ENCODE results near the gene ADCY3.

Gene ADCY3

DNA sequence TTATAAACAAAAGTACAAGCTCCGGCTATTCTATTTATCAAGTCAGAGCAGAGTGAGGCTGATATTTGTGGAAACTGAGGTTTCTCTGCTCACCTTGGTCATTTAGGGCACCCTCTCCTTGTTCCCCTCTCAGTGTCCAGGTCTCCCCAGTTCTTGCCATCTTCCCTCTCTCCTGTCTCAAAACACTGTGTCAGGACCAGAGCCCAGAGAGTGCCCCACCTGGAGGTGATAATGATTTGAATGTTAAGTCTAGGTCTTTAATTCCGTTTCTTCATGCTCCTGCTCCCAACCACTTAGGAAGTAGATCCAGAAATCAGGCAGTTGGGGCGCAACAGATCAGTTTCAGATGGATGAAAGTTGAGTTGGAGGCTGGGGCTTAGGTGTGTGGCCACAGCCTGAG lies 9.2 kb upstream of the ADCY3 start:
- H2AFZ ChIP-seq (ENCODE audit: low read length): no peak overlapping the region
- no peaks in the 10 kb centered on the region for H3K36me3 ChIP-seq (ENCODE audit: insufficient read depth, low read length)
- no peaks in the 10 kb centered on the region for H3K79me2 ChIP-seq (ENCODE audit: insufficient read depth, low read length)
- H3K27me3 ChIP-seq (ENCODE audit: insufficient read depth, low read length, poor library complexity, severe bottlenecking): no peaks in the 10 kb centered on the region
- H3K9me3 ChIP-seq (ENCODE audit: insufficient read depth, low read depth, low read length): no peaks in the 10 kb centered on the region
- H4K20me1 ChIP-seq (ENCODE audit: insufficient read depth, low read length, poor library complexity, severe bottlenecking): no peaks in the 10 kb centered on the region
- H3K9ac ChIP-seq (ENCODE audit: low read depth, low read length, poor library complexity, severe bottlenecking): no peak overlapping the region
- no peaks in the 10 kb centered on the region for H3K9me2 ChIP-seq (replicated peaks; ENCODE audit: low read depth, low read length)
- TF ChIP-seq EZH2phosphoT487 (IDR thresholded peaks at IDR 0.05; ENCODE audit: borderline replicate concordance): no peak
- peak; percentile 37 for TF ChIP-seq CTCF (conservative IDR thresholded peaks at IDR 0.05; ENCODE audit: low read length)
- H3K4me2 ChIP-seq (ENCODE audit: low read depth, low read length, poor library complexity, severe bottlenecking): no peak overlapping the region
- peaks cover 13% of the 10 kb centered on the region for H3K4me1 ChIP-seq (ENCODE audit: insufficient read depth, low read length, poor library complexity, severe bottlenecking)
- no peak overlapping the region for H3K4me3 ChIP-seq (ENCODE audit: low read length, poor library complexity, severe bottlenecking)
- H3F3A ChIP-seq (ENCODE audit: low read depth): peaks cover 5% of the 10 kb centered on the region; the same call in 1 of the 2 replicates

GRCh38 chr2:24928036-24928435 lies 8.0 kb upstream of the ADCY3 start:
- TF ChIP-seq EZH2phosphoT487 (IDR thresholded peaks at IDR 0.05; ENCODE audit: borderline replicate concordance) (no peak), CTCF (conservative IDR thresholded peaks at IDR 0.05; ENCODE audit: low read length) (no peak)
- H4K20me1 ChIP-seq (ENCODE audit: insufficient read depth, low read length, poor library complexity, severe bottlenecking): no peaks in the 10 kb centered on the region
- peaks cover 5% of the 10 kb centered on the region; the same call in 1 of the 2 replicates for H3F3A ChIP-seq (ENCODE audit: low read depth)
- no peak overlapping the region for H3K4me2 ChIP-seq (ENCODE audit: low read depth, low read length, poor library complexity, severe bottlenecking)
- no peak overlapping the region for H3K4me3 ChIP-seq (ENCODE audit: low read length, poor library complexity, severe bottlenecking)
- no peaks in the 10 kb centered on the region for H3K9me3 ChIP-seq (ENCODE audit: insufficient read depth, low read depth, low read length)
- H3K4me1 ChIP-seq (ENCODE audit: insufficient read depth, low read length, poor library complexity, severe bottlenecking): peaks cover 13% of the 10 kb centered on the region
- H2AFZ ChIP-seq (ENCODE audit: low read length): no peak overlapping the region
- no peak overlapping the region for H3K9ac ChIP-seq (ENCODE audit: low read depth, low read length, poor library complexity, severe bottlenecking)
- H3K9me2 ChIP-seq (replicated peaks; ENCODE audit: low read depth, low read length): no peaks in the 10 kb centered on the region
- H3K36me3 ChIP-seq (ENCODE audit: insufficient read depth, low read length): no peaks in the 10 kb centered on the region
- H3K79me2 ChIP-seq (ENCODE audit: insufficient read depth, low read length): no peaks in the 10 kb centered on the region
- no peaks in the 10 kb centered on the region for H3K27me3 ChIP-seq (ENCODE audit: insufficient read depth, low read length, poor library complexity, severe bottlenecking)

DNA sequence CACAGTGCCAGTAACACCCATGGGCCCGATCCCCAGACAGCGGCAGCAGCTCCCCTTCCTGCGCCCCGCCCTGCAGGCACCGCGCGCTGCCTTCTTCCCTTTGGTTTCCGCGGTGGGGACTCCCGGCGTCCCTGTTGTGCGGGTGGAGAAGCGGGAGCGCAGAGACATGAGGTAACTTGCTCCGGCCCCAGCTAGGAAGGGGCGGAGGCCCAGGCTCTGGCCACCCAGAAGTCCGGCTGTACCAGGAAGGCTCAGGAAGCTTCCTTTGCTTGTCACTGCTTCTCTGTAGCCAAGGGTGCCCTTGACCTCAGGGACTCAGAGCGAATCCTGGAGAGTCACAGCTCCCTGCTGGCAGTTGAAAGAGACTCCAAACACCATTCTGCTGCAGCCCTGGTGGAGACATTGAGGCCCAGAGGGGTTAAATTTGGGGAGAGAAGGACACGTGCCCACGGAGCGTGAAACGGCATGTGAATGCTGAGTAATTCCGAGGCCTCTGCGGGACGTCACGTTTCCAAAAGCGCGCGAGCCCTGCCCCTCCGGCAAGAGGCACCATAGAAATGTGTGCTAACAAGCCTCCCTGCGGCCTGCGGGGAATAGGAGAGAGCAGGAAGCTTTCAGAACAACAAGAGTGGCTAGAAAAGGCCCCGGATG lies 6.7 kb upstream of the ADCY3 start:
- Histone ChIP-seq H3K4me2 (ENCODE audit: low read depth, low read length, poor library complexity, severe bottlenecking) (no peak overlapping the region), H4K20me1 (ENCODE audit: insufficient read depth, low read length, poor library complexity, severe bottlenecking) (no peaks in the 10 kb centered on the region), H3K9me3 (ENCODE audit: insufficient read depth, low read depth, low read length) (no peaks in the 10 kb centered on the region), H3F3A (ENCODE audit: low read depth) (peaks cover 5% of the 10 kb centered on the region; the same call in 1 of the 2 replicates), H3K9ac (ENCODE audit: low read depth, low read length, poor library complexity, severe bottlenecking) (no peak overlapping the region), H3K9me2 (replicated peaks; ENCODE audit: low read depth, low read length) (no peaks in the 10 kb centered on the region), H2AFZ (ENCODE audit: low read length) (no peak overlapping the region), H3K79me2 (ENCODE audit: insufficient read depth, low read length) (no peaks in the 10 kb centered on the region), H3K36me3 (ENCODE audit: insufficient read depth, low read length) (no peaks in the 10 kb centered on the region), H3K4me3 (ENCODE audit: low read length, poor library complexity, severe bottlenecking) (no peak overlapping the region), H3K4me1 (ENCODE audit: insufficient read depth, low read length, poor library complexity, severe bottlenecking) (peaks cover 13% of the 10 kb centered on the region), H3K27me3 (ENCODE audit: insufficient read depth, low read length, poor library complexity, severe bottlenecking) (no peaks in the 10 kb centered on the region)
- no peak for TF ChIP-seq CTCF (conservative IDR thresholded peaks at IDR 0.05; ENCODE audit: low read length)
- TF ChIP-seq EZH2phosphoT487 (IDR thresholded peaks at IDR 0.05; ENCODE audit: borderline replicate concordance): no peak

All from Loucy (cell line).